Lung (tissue), 13 donors: ENCODE measurements around the gene TTC3. TPM values are rescaled to one million over a fixed set of nuclear protein-coding genes. Genes with fewer than 3 reads are reported as not detected.

Experiments
- ATAC-seq: fragments of 200-7000 bp; cut with Tn5 transposase; one replicate; pipeline ENCODE4 v1.9.1; 2020; ENCODE audit warnings: moderate number of reproducible peaks; ENCODE audit not compliant: insufficient read depth, low FRiP score
- DNase-seq, 3 donors: peaks; one replicate each; pipeline ENCODE4 v3.0.0-alpha.2; 2013 to 2017
- H3K27ac ChIP-seq, 2 donors: one replicate each; pipeline ENCODE4 v1.5.1; 2013; ENCODE audit warnings: mild to moderate bottlenecking in 2 of 2, moderate library complexity in 2 of 2, control low read depth in 1 of 2, inconsistent platforms in 1 of 2, low read depth in 1 of 2, low read length in 1 of 2
- H3K27me3 ChIP-seq, 3 donors: one replicate each; pipeline ENCODE4 v1.5.1; 2013; ENCODE audit warnings: low read length in 2 of 3; ENCODE audit not compliant: control insufficient read depth in 3 of 3, insufficient read depth in 3 of 3
- H3K36me3 ChIP-seq, 4 donors: one replicate each; pipeline ENCODE4 v1.5.1; 2013; ENCODE audit warnings: low read length in 4 of 4, mild to moderate bottlenecking in 1 of 4, moderate library complexity in 1 of 4; ENCODE audit not compliant: control insufficient read depth in 4 of 4, insufficient read depth in 4 of 4
- H3K4me1 ChIP-seq, 5 donors: one replicate each; pipeline ENCODE4 v1.5.1; 2013; ENCODE audit warnings: low read length in 5 of 5, mild to moderate bottlenecking in 2 of 5, moderate library complexity in 1 of 5; ENCODE audit not compliant: control insufficient read depth in 5 of 5, insufficient read depth in 5 of 5
- H3K4me3 ChIP-seq: one replicate; pipeline ENCODE4 v1.5.1; 2013; ENCODE audit warnings: mild to moderate bottlenecking, control low read depth, moderate library complexity
- H3K9ac ChIP-seq, 2 donors: one replicate each; pipeline ENCODE4 v1.5.1; 2013; ENCODE audit warnings: low read length in 2 of 2, control low read depth in 1 of 2; ENCODE audit not compliant: insufficient read depth in 1 of 2
- H3K9me3 ChIP-seq, 4 donors: one replicate each; pipeline ENCODE4 v1.5.1; 2013; ENCODE audit warnings: low read length in 3 of 4, mild to moderate bottlenecking in 1 of 4, moderate library complexity in 1 of 4; ENCODE audit not compliant: control insufficient read depth in 4 of 4, insufficient read depth in 3 of 4
- CTCF ChIP-seq: IDR thresholded peaks from 2 replicates; pipeline ENCODE4 v1.5.1; 2012; ENCODE audit warnings: mild to moderate bottlenecking; ENCODE audit errors: control extremely low read depth, extremely low read depth
- WGBS, 2 donors: extraction: QIAGEN DNeasy Blood & Tissue Kit; methylation state at CpG; one replicate each; pipeline ENCODE4 v1.1.7; 2013; 5-methylcytosine and 5-hydroxymethylcytosine counted together
- polyA plus RNA-seq, 2 donors: library from polyadenylated mRNA; stranded (reverse); fragments of 200-250 nt; gene quantifications; one replicate each; pipeline ENCODE4 v1.2.1, GENCODE V29; 2013
- small RNA-seq: library from RNA; depleted of rRNA; stranded (forward); fragments of <200 nt; gene quantifications from one replicate; pipeline ENCODE3, GENCODE V24; 2014; ENCODE audit warnings: low replicate concordance
- total RNA-seq, 2 donors: library from RNA; depleted of rRNA in 1 of 2; stranded (reverse); fragments of >200 nt in 1 of 2; gene quantifications; one replicate each; pipeline ENCODE4 v1.2.1, GENCODE V29; 2014 to 2021
- donor health status: control.
- donor health status: control.
- donor health status: Bipolar disorder and iron deficiency.
- donor health status: healthy.
- donor health status: DM: yes; HTN: yes; CAD: no.

TTC3 gene
- total and polyA plus RNA-seq, 4 donors = 19.0 to 310 (median 50.9) TPM

GRCh38 chr21:37249112-37249904, 176.3 kb downstream of the TTC3 start:
- Histone ChIP-seq H3K36me3 (peaks cover 0 to 2% (median 0%) of the 10 kb centered on the region in 4 donors), H3K4me3 (no peak overlapping the region), H3K27ac (no peak overlapping the region), H3K9ac (no peak overlapping the region), H3K4me1 (peaks cover 0 to 17% (median 8%) of the 10 kb centered on the region in 5 donors), H3K27me3 (no peaks in the 10 kb centered on the region), H3K9me3 (no peaks in the 10 kb centered on the region)
- TF ChIP-seq CTCF = no peak
- ATAC-seq (no peak), DNase-seq (no peak)
- WGBS, 2 donors = 83 to 90% methylated on average over 3 of the region's 3 CpGs

DNA sequence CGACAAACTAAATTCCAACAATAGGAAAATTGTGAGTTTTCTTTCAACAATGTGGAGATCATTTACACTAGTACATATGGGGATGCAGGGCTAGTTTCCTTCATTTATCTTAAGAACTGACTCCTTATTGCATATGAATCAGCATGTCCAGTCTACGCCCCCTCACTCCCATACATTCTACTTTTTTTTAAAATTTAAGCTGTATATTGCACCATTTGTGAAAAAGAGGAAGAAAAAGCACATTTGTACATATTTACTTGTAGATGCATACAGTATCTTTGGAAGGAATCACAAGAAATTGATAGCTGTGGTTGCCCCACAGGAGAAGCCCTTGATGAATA, 178.2 kb downstream of the TTC3 start:
- Histone ChIP-seq H3K36me3 (peaks cover 0 to 2% (median 0%) of the 10 kb centered on the region in 4 donors), H3K4me3 (no peak overlapping the region), H3K9ac (no peak overlapping the region), H3K27ac (no peak overlapping the region), H3K9me3 (no peaks in the 10 kb centered on the region), H3K4me1 (peaks cover 0 to 6% (median 0%) of the 10 kb centered on the region in 5 donors), H3K27me3 (no peaks in the 10 kb centered on the region)
- 51 to 69% methylated on average over 2 of the region's 2 CpGs for WGBS, 2 donors
- no peak for ATAC-seq
- no peak for TF ChIP-seq CTCF
- DNase-seq = no peak

Small RNA genes within 50 kb of the gene (small RNA-seq; reads per million reads assigned to genes)
- gene RN7SL678P (not detected), gene RNU6-696P (not detected)

Other genes starting within 250 kb of the TTC3 start
- gene HLCS, start 106.6 kb upstream of the TTC3 start, total RNA-seq = 10 to 100 TPM; 27.1 to 28.8 TPM
- gene HLCS, start 106.6 kb upstream of the TTC3 start, polyA plus RNA-seq = 1 to 10 TPM; 5.0 to 7.8 TPM
- gene RIPPLY3, start 66.6 kb upstream of the TTC3 start, total RNA-seq = 1 to 10 TPM in 1 of 2 donors, under 1 TPM in 1; 0.18 to 2.1 TPM
- under 1 TPM; 0.22 to 0.93 TPM for gene RIPPLY3, start 66.6 kb upstream of the TTC3 start, polyA plus RNA-seq
- 10 to 100 TPM; 18.6 to 30.6 TPM for gene PIGP, start 183 bp upstream of the TTC3 start, total RNA-seq
- 10 to 100 TPM; 20.4 to 27.9 TPM for gene PIGP, start 183 bp upstream of the TTC3 start, polyA plus RNA-seq
- 10 to 100 TPM; 46.4 to 61.1 TPM for gene VPS26C, start 194.1 kb downstream of the TTC3 start, total RNA-seq
- 10 to 100 TPM; 19.8 to 39.3 TPM for gene VPS26C, start 194.1 kb downstream of the TTC3 start, polyA plus RNA-seq